Keratinocyte (primary cell): Measurements from ENCODE around the gene ANXA4. TPM values are rescaled to one million over a fixed set of nuclear protein-coding genes. Genes with fewer than 3 reads are reported as not detected.
A peak's percentile ranks its signal among the peaks of the same experiment; 100 is the strongest.

ENCODE experiments used
- DNase-seq: peaks from one replicate; pipeline ENCODE4 v3.0.0-alpha.2; 2011; ENCODE audit warnings: low read depth, missing footprints, low spot score
- FAIRE-seq: peaks from 2 replicates; lab custom pipeline; 2011; peaks lifted over from hg19 to GRCh38; lab: Jason Lieb, UNC
- H2AFZ ChIP-seq: 2 replicates; pipeline ENCODE4 v1.6.0; 2012; ENCODE audit warnings: low read length, control low read depth, inconsistent platforms; ENCODE audit not compliant: control insufficient read depth
- H3K27ac ChIP-seq: 2 replicates; pipeline ENCODE4 v1.5.1; 2011; ENCODE audit warnings: low read length; ENCODE audit not compliant: control insufficient read depth, insufficient read depth
- H3K27me3 ChIP-seq: 3 replicates; pipeline ENCODE4 v1.6.0; 2011; ENCODE audit warnings: low read length; ENCODE audit not compliant: control insufficient read depth, insufficient read depth; ENCODE audit errors: extremely low read depth
- H3K36me3 ChIP-seq, 2 experiments: 2 replicates in 1 of 2; 3 replicates in 1 of 2; pipeline ENCODE4 v1.5.1; 2011; ENCODE audit warnings: low read length in 2 of 2, mild to moderate bottlenecking in 1 of 2; ENCODE audit not compliant: control insufficient read depth in 2 of 2, insufficient read depth in 2 of 2; ENCODE audit errors: extremely low read depth in 1 of 2
- H3K4me1 ChIP-seq: 3 replicates; pipeline ENCODE4 v1.5.1; 2011; ENCODE audit warnings: low read length; ENCODE audit not compliant: control insufficient read depth, insufficient read depth; ENCODE audit errors: extremely low read depth
- H3K4me2 ChIP-seq: 3 replicates; pipeline ENCODE4 v1.6.0; 2011; ENCODE audit warnings: low read depth, low read length; ENCODE audit not compliant: control insufficient read depth, insufficient read depth; ENCODE audit errors: extremely low read depth
- H3K4me3 ChIP-seq, 3 experiments: fragments of 200-600 bp in 1 of 3; sonication (generic) in 1 of 3; 2 replicates in 2 of 3; 3 replicates in 1 of 3; pipeline ENCODE4 v1.5.1; 2011 to 2016; ENCODE audit warnings: low read length in 3 of 3, mild to moderate bottlenecking in 3 of 3, control low read depth in 2 of 3, inconsistent platforms in 1 of 3, low read depth in 1 of 3, mixed read lengths in 1 of 3, mixed run types in 1 of 3, moderate library complexity in 1 of 3; ENCODE audit not compliant: control insufficient read depth in 2 of 3, insufficient read depth in 2 of 3; ENCODE audit errors: extremely low read depth in 1 of 3
- H3K79me2 ChIP-seq: 2 replicates; pipeline ENCODE4 v1.6.0; 2012; ENCODE audit warnings: low read length; ENCODE audit not compliant: control insufficient read depth, insufficient read depth
- H3K9ac ChIP-seq: 3 replicates; pipeline ENCODE4 v1.6.0; 2011; ENCODE audit warnings: low read length; ENCODE audit not compliant: control insufficient read depth, insufficient read depth; ENCODE audit errors: extremely low read depth
- H3K9me1 ChIP-seq: 3 replicates; pipeline ENCODE4 v1.6.0; 2011; ENCODE audit warnings: low read length; ENCODE audit not compliant: control insufficient read depth, insufficient read depth; ENCODE audit errors: extremely low read depth
- H3K9me3 ChIP-seq: 2 replicates; pipeline ENCODE4 v1.5.1; 2012; ENCODE audit warnings: low read depth, low read length; ENCODE audit not compliant: control insufficient read depth
- H4K20me1 ChIP-seq: 3 replicates; pipeline ENCODE4 v1.6.0; 2011; ENCODE audit warnings: low read length; ENCODE audit not compliant: control insufficient read depth, insufficient read depth; ENCODE audit errors: extremely low read depth
- CTCF ChIP-seq, 3 experiments: IDR thresholded peaks in 1 of 3; conservative IDR thresholded peaks in 1 of 3; optimal IDR thresholded peaks in 1 of 3; 2 replicates in 2 of 3; 3 replicates in 1 of 3; pipeline versions ENCODE3 to v1.5.1; 2011; ENCODE audit warnings: low read length in 3 of 3, mild to moderate bottlenecking in 3 of 3, moderate library complexity in 2 of 3, control low read depth in 1 of 3, inconsistent platforms in 1 of 3; ENCODE audit not compliant: insufficient read depth in 2 of 3; ENCODE audit errors: extremely low read depth in 1 of 3
- EZH2 ChIP-seq: IDR thresholded peaks from one replicate; pipeline ENCODE4 v1.6.1; 2012; ENCODE audit warnings: inconsistent platforms, mild to moderate bottlenecking, low read length, moderate library complexity
- dilution Hi-C: fragments of 300-500 bp; cut with MboI; formaldehyde crosslinking; loops from one replicate; pipeline ENCODE4 v1.7.0; 2020; ENCODE audit warnings: low sequenced_read_pairs; ENCODE audit not compliant: extremely low pct_ligation_motif_present
- polyA plus RNA-seq, 5 experiments: library from polyadenylated mRNA; depleted of rRNA in 3 of 5; stranded (reverse) in 3 of 5; stranded (forward) in 1 of 5; unstranded in 1 of 5; fragments of >200 nt; gene quantifications; 1 replicate in 1 of 5; 2 replicates in 3 of 5; 3 replicates in 1 of 5; pipeline versions ENCODE4 v1.2.1 to v1.2.3, GENCODE V29; 2011 to 2012; ENCODE audit warnings: missing spikeins in 2 of 5, low read depth in 1 of 5, low replicate concordance in 1 of 5

The ANXA4 gene
- polyA plus RNA-seq, 1 donor (not counting 4 experiments of a cell fraction or from before 2014, with no cell fraction given): 209 TPM

- Histone ChIP-seq H3K9me3 (no peaks in the 10 kb centered on the region), H4K20me1 (no peaks in the 10 kb centered on the region), H3K27ac (peak overlapping the region; percentile 99), H3K9ac (peak overlapping the region; percentile 96), H3K79me2 (peaks cover 30% of the 10 kb centered on the region), H2AFZ (peak overlapping the region; percentile 93), H3K4me2 (peak overlapping the region; percentile 95), H3K9me1 (no peaks in the 10 kb centered on the region), H3K4me1 (peaks cover 30% of the 10 kb centered on the region), H3K4me3 (peak overlapping the region in 2 of 3 experiments; percentile 85 to 88), H3K36me3 (no peaks in the 10 kb centered on the region), H3K27me3 (no peaks in the 10 kb centered on the region)
- FAIRE-seq: no peak
- dilution Hi-C loops: no loop called here
- TF ChIP-seq EZH2 (no peak), CTCF (optimal IDR thresholded peaks at IDR 0.05 in 1 of 3, IDR thresholded peaks at IDR 0.05 in 1 of 3, conservative IDR thresholded peaks at IDR 0.05 in 1 of 3; ENCODE audit: extremely low read depth in 1 of 3, insufficient read depth in 2 of 3, low read length in 3 of 3) (no peak)
- DNase-seq: no peak
These were observed 1.4 kb upstream of the ANXA4 start for GRCh38 chr2:69740502-69740951.

GRCh38 chr2:69741229-69741574 is 732 bp upstream of the ANXA4 start:
- FAIRE-seq (peak; percentile 69), DNase-seq (peak; percentile 28)
- Histone ChIP-seq H3K27ac (peak overlapping the region; percentile 99), H3K4me1 (peaks cover 30% of the 10 kb centered on the region), H3K9ac (peak overlapping the region; percentile 96), H3K36me3 (no peaks in the 10 kb centered on the region), H4K20me1 (no peaks in the 10 kb centered on the region), H3K9me3 (no peaks in the 10 kb centered on the region), H3K4me3 (peak overlapping the region; percentile 85 to 91 (median 88)), H3K79me2 (peaks cover 36% of the 10 kb centered on the region), H3K9me1 (no peaks in the 10 kb centered on the region), H3K4me2 (peak overlapping the region; percentile 95), H2AFZ (peak overlapping the region; percentile 93), H3K27me3 (no peaks in the 10 kb centered on the region)
- dilution Hi-C loops: no loop called here
- TF ChIP-seq CTCF (optimal IDR thresholded peaks at IDR 0.05 in 1 of 3, IDR thresholded peaks at IDR 0.05 in 1 of 3, conservative IDR thresholded peaks at IDR 0.05 in 1 of 3; ENCODE audit: extremely low read depth in 1 of 3, insufficient read depth in 2 of 3, low read length in 3 of 3): peak in 2 of 3 experiments; percentile 10 to 21
- TF ChIP-seq EZH2: no peak
